Ishikawa (cell line): ENCODE results near the gene KNDC1.

Source experiments
- CEBPB ChIP-seq: IDR thresholded peaks from 2 replicates; pipeline ENCODE4 v1.6.1; 2012
- CREB1 ChIP-seq: IDR thresholded peaks from 2 replicates; pipeline ENCODE4 v1.6.1; 2012; ENCODE audit warnings: low read depth
- EGR1 ChIP-seq: IDR thresholded peaks from 2 replicates; pipeline ENCODE4 v1.6.1; 2012
- EP300 ChIP-seq: IDR thresholded peaks from 2 replicates; pipeline ENCODE4 v1.6.1; 2012; ENCODE audit warnings: borderline replicate concordance
- FOXM1 ChIP-seq: IDR thresholded peaks from 2 replicates; pipeline ENCODE4 v1.6.1; 2012; ENCODE audit warnings: low read depth, borderline replicate concordance
- MAX ChIP-seq: IDR thresholded peaks from 2 replicates; pipeline ENCODE4 v1.6.1; 2012
- NFIC ChIP-seq: IDR thresholded peaks from 2 replicates; pipeline ENCODE4 v1.6.1; 2012
- RAD21 ChIP-seq: IDR thresholded peaks from 2 replicates; pipeline ENCODE4 v1.6.1; 2012; ENCODE audit warnings: low read depth
- REST ChIP-seq: IDR thresholded peaks from 2 replicates; pipeline ENCODE4 v1.6.1; 2012; ENCODE audit warnings: low read depth, mild to moderate bottlenecking
- TAF1 ChIP-seq: IDR thresholded peaks from 2 replicates; pipeline ENCODE4 v1.6.1; 2012; ENCODE audit warnings: low read depth, mild to moderate bottlenecking
- TCF12 ChIP-seq: IDR thresholded peaks from 2 replicates; pipeline ENCODE4 v1.6.1; 2012; ENCODE audit warnings: low read depth
- TEAD4 ChIP-seq: IDR thresholded peaks from 2 replicates; pipeline ENCODE4 v1.6.1; 2012
- USF1 ChIP-seq: IDR thresholded peaks from 2 replicates; pipeline ENCODE4 v1.6.1; 2012
- YY1 ChIP-seq: IDR thresholded peaks from 2 replicates; pipeline ENCODE4 v1.6.1; 2012; ENCODE audit warnings: low read depth
- ZBTB7A ChIP-seq: IDR thresholded peaks from 2 replicates; pipeline ENCODE4 v1.6.1; 2012; ENCODE audit warnings: low read depth

KNDC1 gene

GRCh38 chr10:133143200-133143533 is 16.9 kb upstream of the KNDC1 start:
- TF ChIP-seq REST (no peak), NFIC (no peak), CEBPB (no peak), CREB1 (no peak), TCF12 (no peak), EGR1 (no peak), RAD21 (no peak), YY1 (no peak), USF1 (no peak), TEAD4 (no peak), MAX (no peak), FOXM1 (no peak)

- TF ChIP-seq CREB1 (no peak), CEBPB (no peak), YY1 (no peak), NFIC (no peak), EP300 (no peak), REST (no peak), USF1 (no peak), TEAD4 (no peak)
These were observed 16.5 kb upstream of the KNDC1 start for GRCh38 chr10:133143546-133143945.

- TF ChIP-seq YY1 (no peak), TCF12 (no peak), CEBPB (no peak), USF1 (no peak), TAF1 (no peak), RAD21 (no peak), NFIC (no peak), ZBTB7A (no peak), EP300 (no peak), FOXM1 (no peak), CREB1 (no peak), TEAD4 (no peak), EGR1 (no peak), REST (no peak), MAX (no peak)
These were observed 15.2 kb upstream of the KNDC1 start for GRCh38 chr10:133144771-133145170.

GRCh38 chr10:133150226-133150625 is 9.8 kb upstream of the KNDC1 start:
- no peak for TF ChIP-seq CREB1
- no peak for TF ChIP-seq TCF12
- TF ChIP-seq MAX: no peak
- TF ChIP-seq EP300: no peak
- no peak for TF ChIP-seq FOXM1
- TF ChIP-seq ZBTB7A: no peak
- TF ChIP-seq RAD21: no peak
- no peak for TF ChIP-seq NFIC
- TF ChIP-seq EGR1: no peak
- TF ChIP-seq CEBPB: no peak
- TF ChIP-seq TAF1: no peak
- no peak for TF ChIP-seq YY1
- TF ChIP-seq TEAD4: no peak
- TF ChIP-seq REST: no peak
- no peak for TF ChIP-seq USF1
